ENCODE results near the gene ALG8.

The ALG8 gene

GRCh38 chr11:78150346-78150745 lies 10.9 kb upstream of the ALG8 start:
- no peak overlapping the region for H3K9ac ChIP-seq (ENCODE audit: insufficient read length)
- no peak for TF ChIP-seq FOXP2 (optimal IDR thresholded peaks at IDR 0.05; ENCODE audit: control extremely low read depth, extremely low read length, insufficient read depth)
- no peak for TF ChIP-seq EZH2 (IDR thresholded peaks at IDR 0.05)
- TF ChIP-seq POLR2AphosphoS5 (IDR thresholded peaks at IDR 0.05; ENCODE audit: borderline replicate concordance, low read depth, low read length): no peak
- no peaks in the 10 kb centered on the region for H3K36me3 ChIP-seq (ENCODE audit: insufficient read depth, low read length)
- H3K27ac ChIP-seq: no peak overlapping the region
- DNase-seq (ENCODE audit: low read depth, low spot score): no peak
- H3K9me3 ChIP-seq (ENCODE audit: low read depth, low read length): no peaks in the 10 kb centered on the region
- H3K4me3 ChIP-seq: no peak overlapping the region

GRCh38 chr11:78149646-78150045 lies 10.2 kb upstream of the ALG8 start:
- no peak overlapping the region for H3K27ac ChIP-seq
- no peaks in the 10 kb centered on the region for H3K36me3 ChIP-seq (ENCODE audit: insufficient read depth, low read length)
- H3K9ac ChIP-seq (ENCODE audit: insufficient read length): no peak overlapping the region
- no peak for DNase-seq (ENCODE audit: low read depth, low spot score)
- no peak overlapping the region for H3K4me3 ChIP-seq
- no peaks in the 10 kb centered on the region for H3K9me3 ChIP-seq (ENCODE audit: low read depth, low read length)
- TF ChIP-seq FOXP2 (optimal IDR thresholded peaks at IDR 0.05; ENCODE audit: control extremely low read depth, extremely low read length, insufficient read depth): no peak
- TF ChIP-seq EZH2 (IDR thresholded peaks at IDR 0.05): no peak
- no peak for TF ChIP-seq POLR2AphosphoS5 (IDR thresholded peaks at IDR 0.05; ENCODE audit: borderline replicate concordance, low read depth, low read length)

GRCh38 chr11:78147807-78148206 lies 8.4 kb upstream of the ALG8 start:
- no peak for TF ChIP-seq FOXP2 (optimal IDR thresholded peaks at IDR 0.05; ENCODE audit: control extremely low read depth, extremely low read length, insufficient read depth)
- no peak for TF ChIP-seq EZH2 (IDR thresholded peaks at IDR 0.05)
- TF ChIP-seq POLR2AphosphoS5 (IDR thresholded peaks at IDR 0.05; ENCODE audit: borderline replicate concordance, low read depth, low read length): no peak
- no peaks in the 10 kb centered on the region for H3K9me3 ChIP-seq (ENCODE audit: low read depth, low read length)

DNA sequence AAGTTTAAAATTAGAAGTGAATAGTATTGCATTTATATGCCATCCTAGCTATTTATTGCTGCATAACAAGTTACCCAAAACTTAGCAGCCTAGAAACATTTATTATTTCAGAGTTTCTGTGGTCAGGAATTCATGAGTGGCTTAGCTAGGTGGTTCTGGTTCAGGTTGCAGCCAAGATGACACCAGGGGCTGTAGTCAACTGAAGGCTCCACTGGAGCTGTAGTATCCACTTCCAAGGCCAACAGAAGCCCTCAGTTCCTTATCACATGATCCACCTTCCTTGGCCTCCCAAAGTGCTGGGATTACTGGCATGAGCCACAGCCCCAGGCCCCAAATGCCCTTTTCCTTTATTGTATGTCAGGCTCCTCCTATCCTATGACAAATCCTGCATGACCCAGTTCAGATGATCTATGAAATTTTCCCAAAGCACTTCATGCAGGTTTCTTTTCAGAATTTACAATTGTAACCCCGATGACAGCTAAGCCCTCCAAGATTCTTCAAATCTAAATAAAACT lies 6.1 kb upstream of the ALG8 start:
- H3K9me3 ChIP-seq (ENCODE audit: low read depth, low read length): no peaks in the 10 kb centered on the region
- H3K9ac ChIP-seq (ENCODE audit: insufficient read length): no peak overlapping the region
- no peak for DNase-seq (ENCODE audit: low read depth, low spot score)
- TF ChIP-seq EZH2 (IDR thresholded peaks at IDR 0.05) (no peak), FOXP2 (optimal IDR thresholded peaks at IDR 0.05; ENCODE audit: control extremely low read depth, extremely low read length, insufficient read depth) (no peak), POLR2AphosphoS5 (IDR thresholded peaks at IDR 0.05; ENCODE audit: borderline replicate concordance, low read depth, low read length) (no peak)
- no peak overlapping the region for H3K4me3 ChIP-seq
- H3K36me3 ChIP-seq (ENCODE audit: insufficient read depth, low read length): no peaks in the 10 kb centered on the region
- no peak overlapping the region for H3K27ac ChIP-seq

More at GRCh38 chr11:78147807-78148206, 8.4 kb upstream of the ALG8 start:
- Histone ChIP-seq H3K9ac (ENCODE audit: insufficient read length) (no peak overlapping the region), H3K4me3 (no peak overlapping the region), H3K36me3 (ENCODE audit: insufficient read depth, low read length) (no peaks in the 10 kb centered on the region), H3K27ac (no peak overlapping the region)
- DNase-seq (ENCODE audit: low read depth, low spot score): no peak

- Histone ChIP-seq H3K9ac (ENCODE audit: insufficient read length) (no peak overlapping the region), H3K4me3 (peak overlapping the region; percentile 97), H3K36me3 (ENCODE audit: insufficient read depth, low read length) (peaks cover 20% of the 10 kb centered on the region; the same call in 1 of the 2 replicates), H3K9me3 (ENCODE audit: low read depth, low read length) (no peaks in the 10 kb centered on the region), H3K27ac (no peak overlapping the region)
- TF ChIP-seq EZH2 (IDR thresholded peaks at IDR 0.05) (no peak), FOXP2 (optimal IDR thresholded peaks at IDR 0.05; ENCODE audit: control extremely low read depth, extremely low read length, insufficient read depth) (no peak), POLR2AphosphoS5 (IDR thresholded peaks at IDR 0.05; ENCODE audit: borderline replicate concordance, low read depth, low read length) (no peak)
- no peak for DNase-seq (ENCODE audit: low read depth, low spot score)
Measured at GRCh38 chr11:78140392-78141077, 1.1 kb upstream of the ALG8 start.

DNA sequence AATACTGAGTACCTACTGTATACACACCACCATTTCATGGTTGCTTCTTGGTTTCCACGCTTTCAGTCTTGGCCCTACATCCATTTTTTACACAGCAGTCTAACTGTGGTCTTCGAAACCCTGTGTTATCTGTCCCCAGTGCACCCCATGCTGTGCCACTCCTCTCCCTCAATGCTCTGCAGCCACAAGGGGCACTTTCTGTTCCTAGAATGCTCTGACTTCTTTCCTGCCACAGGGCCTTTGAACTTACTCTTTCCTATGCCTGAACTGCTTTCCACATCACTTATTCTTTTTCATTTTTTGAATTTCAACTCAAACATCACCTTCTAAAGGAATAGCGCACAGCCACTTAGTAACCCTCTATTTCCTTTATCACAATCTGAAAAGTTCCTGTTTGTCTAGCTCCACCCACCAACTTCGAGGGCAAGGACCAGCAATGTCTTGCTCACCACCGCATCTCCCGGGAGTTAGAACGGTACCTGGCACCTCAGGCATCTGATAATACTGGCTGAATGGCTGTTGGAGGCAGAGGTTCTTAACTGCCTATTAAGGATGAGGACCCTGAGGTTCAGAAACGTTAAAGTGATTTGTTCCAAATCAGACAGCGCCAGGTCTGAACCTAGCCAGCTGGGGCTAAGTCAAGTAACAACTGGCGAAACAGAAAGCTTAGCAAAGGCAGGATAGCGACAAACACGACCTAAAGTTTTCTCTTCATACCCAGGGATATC lies 568 bp downstream of the ALG8 start:
- Histone ChIP-seq H3K9me3 (ENCODE audit: low read depth, low read length) (no peaks in the 10 kb centered on the region), H3K4me3 (peak overlapping the region; percentile 97), H3K27ac (peak overlapping the region; percentile 83), H3K36me3 (ENCODE audit: insufficient read depth, low read length) (peaks cover 32% of the 10 kb centered on the region), H3K9ac (ENCODE audit: insufficient read length) (peak overlapping the region; percentile 98)
- DNase-seq (ENCODE audit: low read depth, low spot score): no peak
- TF ChIP-seq POLR2AphosphoS5 (IDR thresholded peaks at IDR 0.05; ENCODE audit: borderline replicate concordance, low read depth, low read length): no peak
- no peak for TF ChIP-seq FOXP2 (optimal IDR thresholded peaks at IDR 0.05; ENCODE audit: control extremely low read depth, extremely low read length, insufficient read depth)
- no peak for TF ChIP-seq EZH2 (IDR thresholded peaks at IDR 0.05)

- no peak for DNase-seq (ENCODE audit: low read depth, low spot score)
- TF ChIP-seq EZH2 (IDR thresholded peaks at IDR 0.05) (no peak), POLR2AphosphoS5 (IDR thresholded peaks at IDR 0.05; ENCODE audit: borderline replicate concordance, low read depth, low read length) (no peak), FOXP2 (optimal IDR thresholded peaks at IDR 0.05; ENCODE audit: control extremely low read depth, extremely low read length, insufficient read depth) (no peak)
- Histone ChIP-seq H3K27ac (no peak overlapping the region), H3K9ac (ENCODE audit: insufficient read length) (no peak overlapping the region), H3K36me3 (ENCODE audit: insufficient read depth, low read length) (peaks cover 32% of the 10 kb centered on the region), H3K9me3 (ENCODE audit: low read depth, low read length) (no peaks in the 10 kb centered on the region), H3K4me3 (peak overlapping the region; percentile 97)
Measured at GRCh38 chr11:78138291-78138690, 1.1 kb downstream of the ALG8 start.

DNA sequence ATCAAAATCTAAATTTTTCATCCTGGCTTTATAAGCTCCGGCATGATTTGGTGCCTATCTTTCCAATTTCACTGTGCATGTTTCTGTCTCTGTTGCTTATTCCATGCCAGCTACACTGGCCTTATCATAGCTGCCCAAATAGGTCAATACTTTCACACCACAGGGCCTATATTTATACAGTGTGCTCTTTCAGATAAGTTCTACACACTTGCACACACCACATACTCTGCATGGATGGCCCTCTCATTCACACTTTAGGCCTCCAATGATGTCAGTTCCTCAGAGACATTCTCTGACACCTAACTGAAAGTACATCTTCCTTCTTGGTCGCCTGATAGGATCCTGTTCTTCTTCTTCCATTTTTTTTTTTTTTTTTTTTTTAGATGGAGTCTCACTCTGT lies 7.0 kb downstream of the ALG8 start:
- no peak for DNase-seq (ENCODE audit: low read depth, low spot score)
- no peak for TF ChIP-seq EZH2 (IDR thresholded peaks at IDR 0.05)
- no peak for TF ChIP-seq POLR2AphosphoS5 (IDR thresholded peaks at IDR 0.05; ENCODE audit: borderline replicate concordance, low read depth, low read length)
- no peak for TF ChIP-seq FOXP2 (optimal IDR thresholded peaks at IDR 0.05; ENCODE audit: control extremely low read depth, extremely low read length, insufficient read depth)
- H3K4me3 ChIP-seq: no peak overlapping the region
- H3K9me3 ChIP-seq (ENCODE audit: low read depth, low read length): no peaks in the 10 kb centered on the region
- H3K36me3 ChIP-seq (ENCODE audit: insufficient read depth, low read length): peaks cover 27% of the 10 kb centered on the region
- H3K9ac ChIP-seq (ENCODE audit: insufficient read length): no peak overlapping the region
- H3K27ac ChIP-seq: no peak overlapping the region

Measured in SK-N-MC (cell line).